Mammary epithelial cell (primary cell): ENCODE results near the gene RPAIN.

Source experiments
- EZH2 ChIP-seq: IDR thresholded peaks from 2 replicates; pipeline ENCODE4 v1.6.1; 2012; ENCODE audit warnings: low read length, inconsistent platforms, borderline replicate concordance
- TF ChIP-seq, protein P1 (sequence below), 2 donors: IDR thresholded peaks in 1 of 2; conservative IDR thresholded peaks in 1 of 2; 2 replicates each; pipeline ENCODE4 v1.5.1; 2011 to 2012; ENCODE audit warnings: inconsistent platforms in 2 of 2, low read length in 2 of 2, mild to moderate bottlenecking in 2 of 2, control low read depth in 1 of 2, low read depth in 1 of 2; ENCODE audit not compliant: insufficient read depth in 1 of 2; ENCODE audit errors: extremely low read depth in 1 of 2

DNA sequence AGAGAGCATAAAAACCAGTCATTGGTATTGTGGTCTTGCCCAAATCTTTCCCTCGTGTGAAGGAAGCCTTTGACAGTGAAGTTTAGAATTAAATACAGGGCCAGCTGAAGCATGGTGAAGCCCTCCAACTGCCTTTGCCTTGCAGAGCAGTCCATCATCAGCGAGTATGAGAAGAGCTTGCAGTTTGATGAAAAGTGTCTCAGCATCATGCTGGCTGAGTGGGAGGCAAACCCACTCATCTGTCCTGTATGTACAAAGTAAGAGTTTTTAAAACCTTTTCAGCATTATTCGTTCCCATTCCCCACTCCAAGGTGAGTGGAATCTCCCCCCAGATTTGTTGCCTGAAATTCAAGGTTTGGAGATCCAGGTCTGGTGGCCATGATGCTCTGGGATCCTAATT, 5.8 kb downstream of the RPAIN start:
- TF ChIP-seq EZH2, result no peak
- TF ChIP-seq, protein P1, sequence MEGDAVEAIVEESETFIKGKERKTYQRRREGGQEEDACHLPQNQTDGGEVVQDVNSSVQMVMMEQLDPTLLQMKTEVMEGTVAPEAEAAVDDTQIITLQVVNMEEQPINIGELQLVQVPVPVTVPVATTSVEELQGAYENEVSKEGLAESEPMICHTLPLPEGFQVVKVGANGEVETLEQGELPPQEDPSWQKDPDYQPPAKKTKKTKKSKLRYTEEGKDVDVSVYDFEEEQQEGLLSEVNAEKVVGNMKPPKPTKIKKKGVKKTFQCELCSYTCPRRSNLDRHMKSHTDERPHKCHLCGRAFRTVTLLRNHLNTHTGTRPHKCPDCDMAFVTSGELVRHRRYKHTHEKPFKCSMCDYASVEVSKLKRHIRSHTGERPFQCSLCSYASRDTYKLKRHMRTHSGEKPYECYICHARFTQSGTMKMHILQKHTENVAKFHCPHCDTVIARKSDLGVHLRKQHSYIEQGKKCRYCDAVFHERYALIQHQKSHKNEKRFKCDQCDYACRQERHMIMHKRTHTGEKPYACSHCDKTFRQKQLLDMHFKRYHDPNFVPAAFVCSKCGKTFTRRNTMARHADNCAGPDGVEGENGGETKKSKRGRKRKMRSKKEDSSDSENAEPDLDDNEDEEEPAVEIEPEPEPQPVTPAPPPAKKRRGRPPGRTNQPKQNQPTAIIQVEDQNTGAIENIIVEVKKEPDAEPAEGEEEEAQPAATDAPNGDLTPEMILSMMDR (conservative IDR thresholded peaks at IDR 0.05 in 1 of 2, IDR thresholded peaks at IDR 0.05 in 1 of 2; ENCODE audit: extremely low read depth in 1 of 2, insufficient read depth in 1 of 2, low read depth in 1 of 2, low read length in 2 of 2), result no peak
